ENCODE data around the gene AGL. TPM values are rescaled to one million over a fixed set of nuclear protein-coding genes. Genes with fewer than 3 reads are reported as not detected.

The AGL gene
- polyA plus RNA-seq (2013): 16.9 TPM

DNA sequence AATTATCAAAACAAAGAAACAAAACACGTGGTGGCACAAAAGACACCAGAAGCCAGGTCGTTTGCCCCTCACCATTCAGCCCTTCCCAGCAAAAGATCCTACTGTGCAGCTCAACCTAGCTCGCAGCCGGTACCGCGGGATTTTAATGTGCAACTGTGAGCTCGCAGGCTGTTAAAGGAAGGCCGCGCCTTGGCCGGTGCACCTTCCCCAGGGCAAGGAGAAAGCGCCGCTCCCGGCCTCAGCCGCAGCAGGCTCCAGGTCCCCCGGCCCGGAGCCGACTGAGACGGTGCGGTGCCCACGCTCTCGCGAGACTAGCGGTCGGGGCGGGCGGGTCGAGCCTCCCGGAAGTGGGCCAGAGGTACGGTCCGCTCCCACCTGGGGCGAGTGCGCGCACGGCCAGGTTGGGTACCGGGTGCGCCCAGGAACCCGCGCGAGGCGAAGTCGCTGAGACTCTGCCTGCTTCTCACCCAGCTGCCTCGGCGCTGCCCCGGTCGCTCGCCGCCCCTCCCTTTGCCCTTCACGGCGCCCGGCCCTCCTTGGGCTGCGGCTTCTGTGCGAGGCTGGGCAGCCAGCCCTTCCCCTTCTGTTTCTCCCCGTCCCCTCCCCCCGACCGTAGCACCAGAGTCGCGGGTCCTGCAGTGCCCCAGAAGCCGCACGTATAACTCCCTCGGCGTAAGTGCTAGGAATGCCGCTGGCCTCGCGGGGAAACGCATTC is at the start of gene AGL:
Gene AGL (plus strand): TSS at position 618 of the 715 bp plus-strand sequence. CDS start 682 bp downstream, outside the sequence.
- peak within 1 kb of the TSS; percentile 57 to 99 (median 94) for H3K4me3 ChIP-seq (ENCODE audit: control insufficient read depth in 1 of 7, extremely low read depth in 1 of 7, insufficient read depth in 4 of 7, low read depth in 2 of 7, low read length in 6 of 7)
- ChIA-PET CTCF (no interaction called here), POLR2A (no interaction called here)
- DNase-seq: peak; percentile 83 to 92 (median 88)
- H3K27ac ChIP-seq (ENCODE audit: insufficient read depth in 1 of 2, low read depth in 1 of 2, low read length in 2 of 2, poor library complexity in 1 of 2, severe bottlenecking in 2 of 2): peak within 1 kb of the TSS; percentile 64 to 88
- peaks cover 0 to 7% (median 2%) of the 10 kb centered on the region in 4 experiments for H3K36me3 ChIP-seq (ENCODE audit: control insufficient read depth in 4 of 4, insufficient read depth in 4 of 4, low read length in 3 of 4)
- peaks cover 4 to 19% (median 10%) of the 10 kb centered on the region in 4 experiments for H3K4me1 ChIP-seq (ENCODE audit: control extremely low read depth in 1 of 4, control insufficient read depth in 4 of 4, insufficient read depth in 4 of 4, low read length in 3 of 4)
- H3K27me3 ChIP-seq (replicated peaks in 2 of 5; ENCODE audit: control insufficient read depth in 4 of 5, insufficient read depth in 5 of 5, low read length in 4 of 5): no peaks in the 10 kb centered on the region
- WGBS (ENCODE audit: insufficient coverage): under 1% methylated on average over 65 of the region's 65 CpGs
- no peaks in the 10 kb centered on the region for H3K9me3 ChIP-seq (ENCODE audit: control extremely low read depth in 1 of 5, control insufficient read depth in 4 of 5, insufficient read depth in 2 of 5, low read depth in 1 of 5, low read length in 4 of 5)

DNA sequence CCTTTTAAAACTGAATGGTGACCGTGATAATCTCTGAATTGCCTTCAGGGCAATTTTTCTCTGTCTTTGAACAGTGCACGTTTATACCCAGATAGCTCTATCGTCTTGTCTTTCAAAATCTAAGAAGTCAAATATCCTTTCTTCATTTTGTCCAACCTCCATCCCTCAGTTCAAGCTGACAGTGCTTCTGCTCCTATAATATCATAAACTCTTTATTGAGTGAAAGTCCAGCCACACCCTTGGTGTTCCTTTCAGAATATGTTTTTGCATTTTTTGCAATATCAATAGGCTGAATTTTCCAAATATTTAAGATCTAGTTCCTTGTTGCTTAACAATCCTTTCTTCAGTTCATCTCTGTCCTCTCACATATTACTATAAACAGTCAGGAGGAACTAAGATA is 48.6 kb upstream of the AGL start:
- Histone ChIP-seq H3K4me1 (ENCODE audit: control extremely low read depth in 1 of 4, control insufficient read depth in 4 of 4, insufficient read depth in 4 of 4, low read length in 3 of 4) (no peaks in the 10 kb centered on the region), H3K4me3 (ENCODE audit: control insufficient read depth in 1 of 7, extremely low read depth in 1 of 7, insufficient read depth in 4 of 7, low read depth in 2 of 7, low read length in 6 of 7) (no peak overlapping the region), H3K36me3 (ENCODE audit: control insufficient read depth in 4 of 4, insufficient read depth in 4 of 4, low read length in 3 of 4) (no peaks in the 10 kb centered on the region), H3K9me3 (ENCODE audit: control extremely low read depth in 1 of 5, control insufficient read depth in 4 of 5, insufficient read depth in 2 of 5, low read depth in 1 of 5, low read length in 4 of 5) (no peaks in the 10 kb centered on the region), H3K27me3 (replicated peaks in 2 of 5; ENCODE audit: control insufficient read depth in 4 of 5, insufficient read depth in 5 of 5, low read length in 4 of 5) (peaks cover 0 to 3% (median 0%) of the 10 kb centered on the region in 5 experiments), H3K27ac (ENCODE audit: insufficient read depth in 1 of 2, low read depth in 1 of 2, low read length in 2 of 2, poor library complexity in 1 of 2, severe bottlenecking in 2 of 2) (no peak overlapping the region)
- DNase-seq: no peak
- ChIA-PET CTCF (no interaction called here), POLR2A (interaction anchor here (0.6 kb wide), 1 partner anchor 12 kb away, joined by 3 read pairs; no protein-coding TSS in a partner anchor)
- WGBS (ENCODE audit: insufficient coverage): 98% methylated on average over 3 of the region's 3 CpGs

DNA sequence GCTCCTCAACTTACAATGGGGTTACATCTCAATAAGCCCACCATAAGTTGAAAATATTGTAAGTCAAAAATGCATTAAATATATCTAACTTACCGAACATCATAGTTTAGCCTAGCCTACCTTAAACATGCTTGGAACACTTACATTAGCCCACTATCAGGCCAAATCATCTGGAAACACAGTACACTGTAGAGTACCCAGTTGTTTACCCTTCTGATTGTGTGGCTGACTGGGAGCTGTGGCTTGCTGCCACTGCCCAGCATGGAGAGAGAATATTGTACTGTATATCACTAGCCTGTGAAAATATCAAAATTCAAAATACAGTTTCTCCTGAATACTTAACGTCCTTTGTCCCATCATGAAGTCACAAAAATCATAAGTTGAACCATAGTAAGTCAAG is 43.3 kb upstream of the AGL start:
- no peak overlapping the region for H3K27ac ChIP-seq (ENCODE audit: insufficient read depth in 1 of 2, low read depth in 1 of 2, low read length in 2 of 2, poor library complexity in 1 of 2, severe bottlenecking in 2 of 2)
- H3K4me3 ChIP-seq (ENCODE audit: control insufficient read depth in 1 of 7, extremely low read depth in 1 of 7, insufficient read depth in 4 of 7, low read depth in 2 of 7, low read length in 6 of 7): no peak overlapping the region
- H3K36me3 ChIP-seq (ENCODE audit: control insufficient read depth in 4 of 4, insufficient read depth in 4 of 4, low read length in 3 of 4): no peaks in the 10 kb centered on the region
- peaks cover 0 to 5% (median 2%) of the 10 kb centered on the region in 4 experiments for H3K4me1 ChIP-seq (ENCODE audit: control extremely low read depth in 1 of 4, control insufficient read depth in 4 of 4, insufficient read depth in 4 of 4, low read length in 3 of 4)
- WGBS (ENCODE audit: insufficient coverage): 93% methylated on average over 1 of the region's 2 CpGs
- POLR2A ChIA-PET: no interaction called here
- DNase-seq: no peak
- H3K9me3 ChIP-seq (ENCODE audit: control extremely low read depth in 1 of 5, control insufficient read depth in 4 of 5, insufficient read depth in 2 of 5, low read depth in 1 of 5, low read length in 4 of 5): no peaks in the 10 kb centered on the region
- peaks cover 0 to 4% (median 0%) of the 10 kb centered on the region in 5 experiments for H3K27me3 ChIP-seq (replicated peaks in 2 of 5; ENCODE audit: control insufficient read depth in 4 of 5, insufficient read depth in 5 of 5, low read length in 4 of 5)
- CTCF ChIA-PET: interaction anchor here (0.7 to 2.5 kb wide), 6 partner anchors 11 to 328 kb away, joined by 3 to 8 read pairs (median 3); no protein-coding TSS in a partner anchor

DNA sequence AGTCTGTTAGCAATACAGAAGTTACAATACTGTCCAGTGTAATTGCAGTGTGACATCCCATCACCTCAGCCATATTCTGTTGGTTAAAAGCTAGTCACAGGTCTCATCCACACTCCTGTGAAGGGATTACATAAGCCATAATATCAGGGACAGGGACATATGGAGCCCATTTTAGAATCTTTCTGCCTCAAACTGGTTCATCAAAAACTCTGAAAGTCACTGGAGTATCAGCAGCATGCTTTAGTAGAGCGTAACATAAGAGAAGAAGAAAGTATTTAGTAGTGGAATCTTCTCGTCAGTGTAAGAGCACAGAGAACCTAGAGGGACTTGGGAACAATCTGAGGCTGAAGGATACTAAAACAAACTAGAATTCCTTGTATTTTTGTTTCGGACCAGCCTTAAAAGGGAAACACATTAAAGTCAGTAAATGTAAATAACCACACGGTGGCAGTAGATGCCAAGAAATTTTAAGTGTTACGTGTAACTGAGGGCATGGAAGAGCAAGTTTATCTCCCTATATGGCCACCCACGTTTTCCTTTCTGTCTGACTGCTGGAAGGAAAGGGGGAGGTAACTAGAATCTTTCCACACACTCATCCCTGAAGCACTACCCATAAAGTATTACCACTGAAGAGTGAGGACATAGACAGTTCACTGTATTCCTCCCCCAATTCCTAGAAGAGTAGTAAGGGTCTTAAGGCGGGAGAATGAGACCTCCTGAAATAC is 41.6 kb upstream of the AGL start:
- no peak overlapping the region for H3K27ac ChIP-seq (ENCODE audit: insufficient read depth in 1 of 2, low read depth in 1 of 2, low read length in 2 of 2, poor library complexity in 1 of 2, severe bottlenecking in 2 of 2)
- H3K4me1 ChIP-seq (ENCODE audit: control extremely low read depth in 1 of 4, control insufficient read depth in 4 of 4, insufficient read depth in 4 of 4, low read length in 3 of 4): peaks cover 0 to 5% (median 2%) of the 10 kb centered on the region in 4 experiments
- POLR2A ChIA-PET: no interaction called here
- peak; percentile 78 to 83 (median 81) for DNase-seq
- H3K27me3 ChIP-seq (replicated peaks in 2 of 5; ENCODE audit: control insufficient read depth in 4 of 5, insufficient read depth in 5 of 5, low read length in 4 of 5): peaks cover 0 to 4% (median 0%) of the 10 kb centered on the region in 5 experiments
- H3K4me3 ChIP-seq (ENCODE audit: control insufficient read depth in 1 of 7, extremely low read depth in 1 of 7, insufficient read depth in 4 of 7, low read depth in 2 of 7, low read length in 6 of 7): peak overlapping the region in 1 of 7 experiments; percentile 47
- H3K9me3 ChIP-seq (ENCODE audit: control extremely low read depth in 1 of 5, control insufficient read depth in 4 of 5, insufficient read depth in 2 of 5, low read depth in 1 of 5, low read length in 4 of 5): no peaks in the 10 kb centered on the region
- CTCF ChIA-PET: interaction anchor here (2.5 kb wide), 1 partner anchor 227 kb away, joined by 8 read pairs; no protein-coding TSS in a partner anchor
- H3K36me3 ChIP-seq (ENCODE audit: control insufficient read depth in 4 of 4, insufficient read depth in 4 of 4, low read length in 3 of 4): no peaks in the 10 kb centered on the region
- 18% methylated on average over 5 of the region's 7 CpGs for WGBS (ENCODE audit: insufficient coverage)

DNA sequence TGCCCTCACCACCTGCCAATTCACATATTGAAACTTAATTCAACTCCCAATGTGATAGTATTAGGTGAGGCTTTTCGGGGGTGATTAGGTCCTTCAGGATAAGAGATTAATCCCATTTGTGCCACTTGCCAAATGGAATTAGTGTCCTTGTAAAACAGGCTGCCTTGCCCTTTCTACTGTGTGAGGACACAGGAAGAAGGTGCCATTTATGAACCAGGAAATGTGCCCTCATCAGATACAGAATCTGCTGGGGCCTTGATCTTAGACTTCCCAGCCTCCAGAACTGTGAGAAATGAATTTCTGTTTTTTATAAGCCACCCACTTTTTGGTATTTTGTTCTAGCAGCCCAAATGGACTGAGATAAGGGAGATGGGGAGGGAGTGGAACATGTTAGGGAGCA is 39.1 kb upstream of the AGL start:
- H3K9me3 ChIP-seq (ENCODE audit: control extremely low read depth in 1 of 5, control insufficient read depth in 4 of 5, insufficient read depth in 2 of 5, low read depth in 1 of 5, low read length in 4 of 5): no peaks in the 10 kb centered on the region
- WGBS (ENCODE audit: insufficient coverage): no CpG with 5 or more reads among the region's 1 CpG
- no peaks in the 10 kb centered on the region for H3K36me3 ChIP-seq (ENCODE audit: control insufficient read depth in 4 of 4, insufficient read depth in 4 of 4, low read length in 3 of 4)
- H3K4me3 ChIP-seq (ENCODE audit: control insufficient read depth in 1 of 7, extremely low read depth in 1 of 7, insufficient read depth in 4 of 7, low read depth in 2 of 7, low read length in 6 of 7): no peak overlapping the region
- CTCF ChIA-PET: no interaction called here
- POLR2A ChIA-PET: no interaction called here
- H3K4me1 ChIP-seq (ENCODE audit: control extremely low read depth in 1 of 4, control insufficient read depth in 4 of 4, insufficient read depth in 4 of 4, low read length in 3 of 4): peaks cover 0 to 5% (median 2%) of the 10 kb centered on the region in 4 experiments
- DNase-seq: no peak
- no peak overlapping the region for H3K27ac ChIP-seq (ENCODE audit: insufficient read depth in 1 of 2, low read depth in 1 of 2, low read length in 2 of 2, poor library complexity in 1 of 2, severe bottlenecking in 2 of 2)
- peaks cover 0 to 1% (median 0%) of the 10 kb centered on the region in 5 experiments for H3K27me3 ChIP-seq (replicated peaks in 2 of 5; ENCODE audit: control insufficient read depth in 4 of 5, insufficient read depth in 5 of 5, low read length in 4 of 5)

DNA sequence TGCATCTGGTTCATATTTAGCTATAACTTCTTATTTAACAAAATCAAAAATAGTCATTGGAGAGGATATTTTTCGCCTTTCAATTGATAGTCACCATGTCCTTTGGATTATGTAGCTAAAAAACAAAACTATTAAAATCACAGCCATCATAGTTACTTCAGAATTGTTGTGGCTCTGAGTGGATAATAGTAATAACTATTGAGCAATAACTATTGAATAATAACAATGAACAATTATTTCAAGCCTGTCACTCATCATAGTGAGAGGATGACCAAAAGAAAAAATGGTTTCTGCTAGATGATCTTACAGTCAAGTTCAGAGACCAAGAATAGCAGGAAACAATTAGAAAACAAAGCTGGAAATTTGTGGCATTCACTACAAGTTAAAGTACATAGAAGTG is 38.4 kb upstream of the AGL start:
- no peak for DNase-seq
- H3K27ac ChIP-seq (ENCODE audit: insufficient read depth in 1 of 2, low read depth in 1 of 2, low read length in 2 of 2, poor library complexity in 1 of 2, severe bottlenecking in 2 of 2): no peak overlapping the region
- no peaks in the 10 kb centered on the region for H3K9me3 ChIP-seq (ENCODE audit: control extremely low read depth in 1 of 5, control insufficient read depth in 4 of 5, insufficient read depth in 2 of 5, low read depth in 1 of 5, low read length in 4 of 5)
- H3K27me3 ChIP-seq (replicated peaks in 2 of 5; ENCODE audit: control insufficient read depth in 4 of 5, insufficient read depth in 5 of 5, low read length in 4 of 5): peaks cover 0 to 1% (median 0%) of the 10 kb centered on the region in 5 experiments
- H3K4me1 ChIP-seq (ENCODE audit: control extremely low read depth in 1 of 4, control insufficient read depth in 4 of 4, insufficient read depth in 4 of 4, low read length in 3 of 4): peaks cover 0 to 5% (median 2%) of the 10 kb centered on the region in 4 experiments
- ChIA-PET POLR2A (no interaction called here), CTCF (interaction anchor here (1.5 kb wide), 1 partner anchor 222 kb away, joined by 9 read pairs; no protein-coding TSS in a partner anchor)
- WGBS (ENCODE audit: insufficient coverage): no CpG with 5 or more reads among the region's 1 CpG
- no peaks in the 10 kb centered on the region for H3K36me3 ChIP-seq (ENCODE audit: control insufficient read depth in 4 of 4, insufficient read depth in 4 of 4, low read length in 3 of 4)
- H3K4me3 ChIP-seq (ENCODE audit: control insufficient read depth in 1 of 7, extremely low read depth in 1 of 7, insufficient read depth in 4 of 7, low read depth in 2 of 7, low read length in 6 of 7): no peak overlapping the region
